ENCODE results near the gene ARPC1A.

Gene ARPC1A

DNA sequence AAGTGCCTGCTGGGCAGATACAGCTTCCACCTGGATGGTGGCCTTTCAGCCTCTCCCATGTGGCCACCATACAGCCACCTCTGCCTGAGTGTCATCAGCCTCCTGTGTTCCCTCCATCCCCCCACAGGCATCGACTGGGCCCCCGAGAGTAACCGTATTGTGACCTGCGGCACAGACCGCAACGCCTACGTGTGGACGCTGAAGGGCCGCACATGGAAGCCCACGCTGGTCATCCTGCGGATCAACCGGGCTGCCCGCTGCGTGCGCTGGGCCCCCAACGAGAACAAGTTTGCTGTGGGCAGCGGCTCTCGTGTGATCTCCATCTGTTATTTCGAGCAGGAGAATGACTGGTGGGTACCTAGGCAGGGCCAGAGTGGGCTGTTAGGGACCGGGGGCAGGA lies 62.2 kb downstream of the ARPC1A start:
- no peak for DNase-seq (ENCODE audit: extremely low read depth, low read depth)
- TF ChIP-seq, protein P1, sequence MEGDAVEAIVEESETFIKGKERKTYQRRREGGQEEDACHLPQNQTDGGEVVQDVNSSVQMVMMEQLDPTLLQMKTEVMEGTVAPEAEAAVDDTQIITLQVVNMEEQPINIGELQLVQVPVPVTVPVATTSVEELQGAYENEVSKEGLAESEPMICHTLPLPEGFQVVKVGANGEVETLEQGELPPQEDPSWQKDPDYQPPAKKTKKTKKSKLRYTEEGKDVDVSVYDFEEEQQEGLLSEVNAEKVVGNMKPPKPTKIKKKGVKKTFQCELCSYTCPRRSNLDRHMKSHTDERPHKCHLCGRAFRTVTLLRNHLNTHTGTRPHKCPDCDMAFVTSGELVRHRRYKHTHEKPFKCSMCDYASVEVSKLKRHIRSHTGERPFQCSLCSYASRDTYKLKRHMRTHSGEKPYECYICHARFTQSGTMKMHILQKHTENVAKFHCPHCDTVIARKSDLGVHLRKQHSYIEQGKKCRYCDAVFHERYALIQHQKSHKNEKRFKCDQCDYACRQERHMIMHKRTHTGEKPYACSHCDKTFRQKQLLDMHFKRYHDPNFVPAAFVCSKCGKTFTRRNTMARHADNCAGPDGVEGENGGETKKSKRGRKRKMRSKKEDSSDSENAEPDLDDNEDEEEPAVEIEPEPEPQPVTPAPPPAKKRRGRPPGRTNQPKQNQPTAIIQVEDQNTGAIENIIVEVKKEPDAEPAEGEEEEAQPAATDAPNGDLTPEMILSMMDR (IDR thresholded peaks at IDR 0.05; ENCODE audit: low read depth, low read length): no peak

DNA sequence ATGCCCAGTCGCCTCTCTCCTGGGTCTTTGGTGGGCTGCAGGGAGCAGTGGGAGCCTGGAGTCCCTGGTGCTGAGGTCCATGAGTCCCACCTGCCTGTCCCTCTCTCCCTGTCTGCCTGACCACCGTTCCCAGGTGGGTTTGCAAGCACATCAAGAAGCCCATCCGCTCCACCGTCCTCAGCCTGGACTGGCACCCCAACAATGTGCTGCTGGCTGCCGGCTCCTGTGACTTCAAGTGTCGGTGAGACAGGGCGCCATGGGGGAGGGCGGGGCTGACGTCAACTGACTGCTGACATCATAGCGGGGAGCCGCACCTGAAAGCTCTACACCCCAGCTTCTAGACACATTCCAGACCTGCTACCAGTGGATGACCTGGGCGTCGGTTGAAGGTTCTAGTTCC lies 64.1 kb downstream of the ARPC1A start:
- TF ChIP-seq, protein P1 (IDR thresholded peaks at IDR 0.05; ENCODE audit: low read depth, low read length): no peak
- DNase-seq (ENCODE audit: extremely low read depth, low read depth): no peak

DNA sequence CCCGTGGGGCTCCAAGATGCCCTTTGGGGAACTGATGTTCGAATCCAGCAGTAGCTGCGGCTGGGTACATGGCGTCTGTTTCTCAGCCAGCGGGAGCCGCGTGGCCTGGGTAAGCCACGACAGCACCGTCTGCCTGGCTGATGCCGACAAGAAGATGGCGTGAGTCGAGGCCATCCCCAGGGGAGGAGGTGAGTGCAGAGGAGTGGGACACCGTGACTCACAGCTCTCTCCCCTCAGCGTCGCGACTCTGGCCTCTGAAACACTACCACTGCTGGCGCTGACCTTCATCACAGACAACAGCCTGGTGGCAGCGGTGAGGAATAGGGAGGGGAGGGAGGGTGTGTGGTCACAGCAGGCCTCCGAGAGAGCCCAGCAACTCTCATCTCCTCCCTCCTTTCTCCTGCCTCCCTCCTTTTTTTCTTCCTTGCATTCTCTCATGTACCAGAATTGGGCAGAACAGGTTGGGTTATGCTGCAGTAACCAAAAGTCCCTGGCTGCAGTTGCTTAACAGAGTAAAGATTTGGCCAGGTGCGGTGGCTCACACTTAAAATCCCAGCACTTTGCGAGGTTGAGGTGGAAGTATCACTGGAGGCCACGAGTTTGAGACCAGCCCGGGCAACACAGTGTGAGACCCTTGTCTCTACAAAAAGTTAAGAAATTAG lies 65.4 kb downstream of the ARPC1A start:
- DNase-seq (ENCODE audit: extremely low read depth, low read depth): no peak
- TF ChIP-seq, protein P1 (IDR thresholded peaks at IDR 0.05; ENCODE audit: low read depth, low read length): no peak

DNA sequence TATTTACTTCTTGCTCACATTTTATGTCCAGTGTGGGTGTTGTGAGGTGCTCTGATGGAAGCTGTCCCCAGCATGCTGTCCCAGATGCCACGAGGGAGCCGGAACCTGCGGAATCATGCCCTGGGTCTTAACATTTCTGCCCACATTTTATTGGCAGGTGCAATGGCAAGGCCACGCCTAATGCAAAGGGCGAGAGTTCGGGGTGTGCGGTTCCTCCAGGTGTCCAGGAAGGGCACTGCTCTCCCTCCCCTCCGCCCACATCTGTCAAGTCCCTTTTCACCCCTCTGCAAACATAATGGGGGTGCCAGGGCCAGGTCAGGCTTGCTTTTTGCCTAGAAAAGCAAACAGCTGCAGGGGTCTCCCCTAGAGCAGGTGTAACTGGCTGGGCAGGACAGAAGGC lies 66.3 kb downstream of the ARPC1A start:
- TF ChIP-seq, protein P1 (IDR thresholded peaks at IDR 0.05; ENCODE audit: low read depth, low read length): no peak
- DNase-seq (ENCODE audit: extremely low read depth, low read depth): no peak

DNA sequence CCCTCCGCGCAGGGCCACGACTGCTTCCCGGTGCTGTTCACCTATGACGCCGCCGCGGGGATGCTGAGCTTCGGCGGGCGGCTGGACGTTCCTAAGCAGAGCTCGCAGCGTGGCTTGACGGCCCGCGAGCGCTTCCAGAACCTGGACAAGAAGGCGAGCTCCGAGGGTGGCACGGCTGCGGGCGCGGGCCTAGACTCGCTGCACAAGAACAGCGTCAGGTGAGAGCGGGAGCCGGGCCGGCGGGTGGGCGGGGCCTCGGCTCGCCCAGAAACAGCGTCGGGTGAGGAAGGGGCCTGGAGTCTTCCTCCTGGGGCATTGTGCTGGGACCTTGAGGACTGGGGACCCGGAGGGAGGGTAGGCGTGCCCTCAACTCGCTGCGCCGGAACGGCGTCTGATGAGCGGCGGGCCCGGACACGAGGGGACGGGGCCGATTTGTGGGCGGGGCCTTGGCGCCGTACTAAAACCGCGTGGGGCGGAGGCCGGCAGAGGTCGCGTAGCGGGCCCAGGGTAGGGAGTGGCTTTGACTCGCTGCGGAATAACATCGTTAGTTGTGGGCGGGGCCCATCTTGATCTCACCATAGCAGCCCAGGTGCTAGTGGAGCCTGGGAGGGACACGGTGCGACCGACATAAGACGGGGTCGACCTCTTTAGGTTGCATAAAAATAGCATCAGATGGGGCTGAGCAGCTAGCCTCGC lies 67.1 kb downstream of the ARPC1A start:
- no peak for DNase-seq (ENCODE audit: extremely low read depth, low read depth)
- TF ChIP-seq, protein P1 (IDR thresholded peaks at IDR 0.05; ENCODE audit: low read depth, low read length): no peak

DNA sequence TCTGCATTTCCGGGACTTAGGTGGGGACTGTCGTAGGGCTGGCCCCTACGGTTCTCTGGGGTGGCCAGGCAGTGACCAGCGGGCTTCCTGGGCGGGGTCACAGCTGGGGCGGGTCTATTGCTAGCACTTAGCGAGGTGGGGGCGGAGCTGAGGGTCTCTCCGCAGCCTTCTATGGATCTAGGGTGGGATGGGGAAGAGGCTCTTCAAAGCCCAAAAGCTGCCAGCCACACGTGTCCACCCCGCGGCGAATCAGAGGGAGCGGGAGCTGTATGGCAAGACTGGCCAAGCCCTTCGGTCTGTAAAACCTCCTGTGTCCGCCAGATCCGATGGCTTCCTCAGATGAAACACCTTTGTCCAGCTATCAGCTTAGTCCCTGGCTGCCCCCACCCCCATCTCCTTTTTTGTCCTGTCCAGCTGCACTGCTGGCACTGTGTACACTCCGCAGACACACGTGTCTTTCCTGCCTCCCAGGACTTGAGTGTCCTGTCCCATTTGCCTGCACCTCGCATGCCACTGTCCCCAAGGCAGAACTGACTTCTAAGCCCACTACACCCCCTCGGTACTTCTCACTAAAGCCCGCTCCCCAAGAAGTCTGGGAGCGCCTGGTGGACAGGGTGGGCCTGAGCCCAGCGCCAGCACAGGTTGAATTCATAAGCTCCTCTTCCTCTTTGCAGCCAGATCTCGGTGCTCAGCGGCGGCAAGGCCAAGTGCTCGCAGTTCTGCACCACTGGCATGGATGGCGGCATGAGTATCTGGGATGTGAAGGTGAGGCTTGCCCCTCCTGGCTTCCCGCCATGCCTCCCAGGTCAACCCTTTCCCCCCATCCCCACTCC lies 67.9 kb downstream of the ARPC1A start:
- TF ChIP-seq, protein P1 (IDR thresholded peaks at IDR 0.05; ENCODE audit: low read depth, low read length): no peak
- DNase-seq (ENCODE audit: extremely low read depth, low read depth): no peak

DNA sequence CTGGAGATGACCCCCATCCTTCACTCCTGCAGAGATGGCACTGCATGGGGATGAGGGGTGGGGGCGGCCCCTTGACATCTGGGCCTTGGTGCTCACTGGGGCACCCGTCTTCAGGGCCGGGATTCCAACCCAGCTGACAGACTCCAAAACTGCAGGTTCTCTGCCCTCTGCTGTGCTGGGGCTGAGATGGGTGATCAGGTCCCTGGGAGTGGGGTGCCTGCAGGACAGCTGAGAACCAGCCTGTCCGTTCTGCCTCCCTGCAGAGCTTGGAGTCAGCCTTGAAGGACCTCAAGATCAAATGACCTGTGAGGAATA lies 68.4 kb downstream of the ARPC1A start:
- TF ChIP-seq, protein P1 (IDR thresholded peaks at IDR 0.05; ENCODE audit: low read depth, low read length): no peak
- DNase-seq (ENCODE audit: extremely low read depth, low read depth): no peak
